HG03064 (cell line): ENCODE data around the gene APBB1IP.
"Not testable (repeated sequence)": the region's sequence is repeated elsewhere in the genome, so short reads cannot be mapped to it uniquely, and the experiment has no call there.

Experiments used
- ATAC-seq: cut with Tn5 transposase; IDR thresholded peaks from one replicate; pipeline ENCODE4 v1.9.1; 2021; ENCODE audit warnings: low read depth; ENCODE audit not compliant: unreplicated experiment

The APBB1IP gene

DNA sequence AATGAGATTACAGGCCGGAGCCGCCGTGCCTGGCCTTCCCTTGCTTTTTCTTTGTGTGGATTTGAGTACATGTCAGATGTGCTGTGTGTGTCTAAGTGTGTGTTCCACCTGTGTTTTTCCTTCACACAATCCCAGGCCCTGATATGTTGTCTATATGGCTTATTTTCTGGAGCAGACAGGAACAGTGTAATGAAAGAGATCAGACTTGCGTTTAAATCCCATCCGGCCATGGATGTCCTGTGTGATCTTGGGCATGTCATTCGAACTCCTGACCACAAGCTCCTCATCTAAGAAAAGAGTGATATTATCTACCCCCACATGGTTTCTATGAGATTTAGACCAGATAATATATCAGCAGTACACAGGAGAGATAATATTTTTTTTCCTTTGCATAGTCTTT lies 37.2 kb downstream of the APBB1IP start:
- no peak for ATAC-seq

DNA sequence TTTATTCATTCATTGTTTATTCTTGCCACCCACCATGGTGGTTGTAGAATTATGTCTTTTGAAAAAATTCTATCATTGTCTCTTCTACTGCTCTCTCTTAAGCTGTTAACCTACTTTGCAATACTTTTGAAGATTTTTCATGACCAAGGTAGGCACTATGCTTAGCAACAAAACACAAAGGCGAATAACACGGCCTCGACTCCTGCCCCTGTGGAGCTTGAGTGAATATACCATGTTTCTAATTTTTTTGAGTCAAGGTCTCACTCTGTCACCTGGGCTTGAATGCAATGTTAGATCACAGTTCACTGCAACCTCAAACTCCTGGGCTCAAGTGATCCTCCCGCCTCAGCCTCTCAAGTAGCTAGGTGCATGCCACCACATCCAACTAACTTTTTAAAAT lies 39.4 kb downstream of the APBB1IP start:
- no peak for ATAC-seq

DNA sequence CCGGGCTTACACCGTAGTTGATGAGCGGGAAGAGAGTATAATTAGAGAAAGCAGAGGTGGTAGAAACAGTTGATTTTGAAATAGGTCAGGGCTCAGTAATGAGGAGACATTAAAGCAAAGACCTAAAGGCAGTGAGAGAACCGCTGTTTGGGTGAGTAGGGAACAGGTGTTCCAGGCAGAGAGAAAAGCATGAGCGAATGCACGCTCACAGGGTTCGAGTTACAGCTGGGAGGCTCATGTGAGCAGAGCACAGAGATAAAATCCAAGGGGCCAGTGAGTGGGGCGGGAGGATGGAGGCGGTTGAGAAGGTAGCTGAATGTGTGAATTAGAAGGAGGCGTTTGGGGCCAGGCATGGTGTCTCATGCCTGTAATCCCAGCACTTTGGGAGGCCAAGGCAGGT lies 39.9 kb downstream of the APBB1IP start:
- no peak for ATAC-seq

DNA sequence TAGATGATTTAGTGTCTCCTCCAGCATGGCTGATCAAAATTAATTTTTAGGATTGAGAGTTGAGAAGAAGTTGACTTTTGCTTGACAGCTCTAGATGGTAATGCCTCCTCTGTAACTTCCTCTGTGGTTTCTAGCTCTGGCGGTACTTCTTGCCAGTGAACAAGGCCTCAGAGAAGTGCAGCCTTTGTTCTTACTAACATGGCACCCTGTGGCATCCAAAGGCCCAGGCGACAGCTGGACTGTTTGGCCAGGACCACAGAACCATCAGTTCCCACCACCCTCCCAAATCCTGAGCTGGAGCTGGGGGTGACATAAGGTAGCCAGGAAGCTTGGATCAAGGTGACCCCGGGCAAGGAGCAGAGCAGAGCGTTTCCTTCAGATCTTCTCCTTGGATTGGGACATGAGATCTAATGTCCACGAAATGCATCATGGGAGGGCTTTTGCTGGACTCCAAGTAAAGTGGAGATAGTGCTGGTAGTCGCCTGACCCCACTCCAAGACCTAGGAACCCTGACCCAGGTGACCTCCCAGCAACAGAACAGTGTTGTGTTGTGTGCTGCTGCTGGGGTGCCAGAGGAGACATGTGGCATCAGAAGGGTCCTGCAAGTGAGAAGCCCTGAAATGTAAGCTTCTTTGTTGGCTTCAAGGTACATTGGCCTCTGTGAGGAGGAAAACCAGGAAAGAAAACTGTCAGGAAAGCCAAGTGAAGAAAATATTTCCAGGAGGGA lies 41.8 kb downstream of the APBB1IP start:
- ATAC-seq = peak; percentile 42

DNA sequence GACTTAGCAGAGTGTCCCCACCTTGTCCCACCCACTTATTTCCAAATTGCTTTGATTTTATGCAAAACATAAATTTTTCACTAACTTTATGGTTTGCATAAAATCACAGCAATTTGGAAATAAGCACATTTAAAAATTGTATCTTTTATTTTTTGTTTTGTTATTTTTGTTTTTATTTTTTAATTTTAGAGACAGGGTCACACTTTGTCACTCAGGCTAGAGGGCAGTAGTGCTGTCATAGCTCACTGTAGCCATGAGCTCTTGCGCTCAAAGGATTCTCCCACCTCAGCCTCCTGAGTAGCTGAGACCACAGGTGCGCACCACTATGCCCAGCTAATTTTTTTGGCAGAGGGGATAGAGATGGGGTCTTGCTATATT lies 43.2 kb downstream of the APBB1IP start:
- ATAC-seq = no peak

DNA sequence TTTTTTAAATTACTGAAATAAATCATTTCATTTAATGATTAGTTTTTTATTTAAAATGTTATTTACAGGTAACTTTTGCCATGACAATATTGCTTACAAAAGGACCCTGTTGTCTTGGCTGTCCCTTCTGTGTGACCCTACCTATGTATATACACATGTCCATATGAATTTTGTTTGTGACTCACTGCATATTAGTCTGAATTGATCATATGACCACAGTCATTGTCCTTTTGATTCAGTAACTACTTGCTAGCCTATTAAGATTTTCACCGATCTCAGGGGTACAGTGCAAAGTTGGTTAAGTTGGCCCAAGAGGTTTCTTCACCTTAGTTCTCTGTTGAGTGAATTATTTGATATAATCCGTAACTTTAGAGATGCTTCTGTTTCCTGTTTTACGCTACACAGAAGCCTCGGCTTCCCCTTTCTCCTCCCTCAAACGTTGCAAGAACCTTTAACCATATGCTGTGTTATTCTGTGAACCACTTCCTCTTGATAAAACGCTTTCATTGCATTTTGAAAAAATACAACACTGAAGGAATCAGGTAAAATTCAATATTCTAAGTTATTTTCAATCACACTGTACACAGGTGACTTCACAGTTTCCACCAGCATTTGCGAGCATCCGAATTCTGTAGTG lies 43.9 kb downstream of the APBB1IP start:
- ATAC-seq = peak; percentile 58

DNA sequence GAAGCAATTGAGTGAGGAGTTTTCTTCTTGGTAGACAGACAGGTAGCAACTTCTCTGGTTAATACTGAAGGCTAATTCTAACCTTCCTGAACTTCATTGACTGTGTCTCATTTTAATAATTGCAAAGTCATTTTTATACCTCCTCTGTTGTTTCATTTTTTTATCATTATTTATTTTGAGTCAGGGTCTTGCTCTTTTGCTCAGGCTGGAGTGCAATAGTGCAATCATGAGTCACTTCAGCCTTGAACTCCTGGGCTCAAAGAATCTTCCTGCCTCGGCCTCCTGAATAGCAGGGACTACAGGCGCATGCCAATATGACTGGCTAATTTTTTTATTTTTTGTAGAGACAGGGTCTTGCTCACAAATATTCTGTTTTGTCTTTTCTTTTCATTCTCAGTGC lies 45.4 kb downstream of the APBB1IP start:
- ATAC-seq = no peak

DNA sequence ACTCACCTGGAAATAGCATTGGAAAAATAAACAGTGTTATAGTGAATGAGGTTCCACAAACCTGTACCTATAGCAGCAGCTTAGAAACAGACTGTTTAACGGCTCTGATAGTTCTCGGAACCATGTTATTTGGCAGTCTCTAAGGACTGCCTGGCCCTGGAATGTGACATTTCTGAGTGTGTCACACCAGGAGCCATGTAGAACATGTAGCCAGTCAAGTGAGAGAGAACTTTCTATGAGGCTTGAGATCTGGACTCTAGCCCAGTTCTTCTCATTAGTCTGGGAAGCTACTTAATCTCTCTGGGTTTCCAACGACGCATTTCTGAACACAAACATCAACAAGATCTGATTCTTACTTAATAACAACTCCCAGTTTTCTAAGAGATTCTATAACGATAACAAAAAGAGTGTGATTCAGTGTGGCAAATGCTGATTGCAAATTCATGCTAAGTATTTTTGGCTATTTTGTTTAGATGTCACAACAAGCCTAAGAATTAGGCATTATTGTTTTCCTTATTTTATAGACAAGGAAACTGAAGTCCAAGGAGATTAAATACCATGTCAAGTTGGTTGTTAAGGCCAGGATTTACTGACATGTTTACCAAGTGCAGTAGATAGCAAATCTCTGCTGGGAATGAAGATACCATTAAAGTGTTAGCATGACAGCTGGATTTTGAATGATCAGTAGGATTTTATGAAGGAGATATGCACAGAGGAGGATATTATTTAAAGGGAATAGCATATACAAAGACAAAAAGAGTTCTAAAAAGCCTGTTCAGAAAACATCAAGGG lies 47.2 kb downstream of the APBB1IP start:
- no peak for ATAC-seq

DNA sequence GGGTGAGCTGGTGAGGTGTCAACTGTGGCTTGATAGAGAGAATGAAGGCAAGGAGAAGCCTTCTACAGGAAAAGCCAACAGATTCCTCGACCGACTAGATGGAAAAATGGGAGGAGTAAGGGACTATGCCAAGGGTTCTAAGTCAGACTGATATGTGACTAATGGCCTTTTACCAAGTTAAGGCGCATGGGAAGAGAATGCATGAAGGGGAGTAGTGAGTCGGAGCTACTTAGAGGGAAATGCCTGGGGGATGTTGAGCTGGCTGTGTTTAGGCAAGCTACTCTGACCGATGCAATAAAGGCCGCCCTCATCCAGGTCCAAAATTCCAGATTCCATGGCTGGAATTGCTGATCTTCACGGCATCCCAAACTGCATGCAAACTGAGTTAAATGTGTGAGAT lies 48.2 kb downstream of the APBB1IP start:
- ATAC-seq = no peak

DNA sequence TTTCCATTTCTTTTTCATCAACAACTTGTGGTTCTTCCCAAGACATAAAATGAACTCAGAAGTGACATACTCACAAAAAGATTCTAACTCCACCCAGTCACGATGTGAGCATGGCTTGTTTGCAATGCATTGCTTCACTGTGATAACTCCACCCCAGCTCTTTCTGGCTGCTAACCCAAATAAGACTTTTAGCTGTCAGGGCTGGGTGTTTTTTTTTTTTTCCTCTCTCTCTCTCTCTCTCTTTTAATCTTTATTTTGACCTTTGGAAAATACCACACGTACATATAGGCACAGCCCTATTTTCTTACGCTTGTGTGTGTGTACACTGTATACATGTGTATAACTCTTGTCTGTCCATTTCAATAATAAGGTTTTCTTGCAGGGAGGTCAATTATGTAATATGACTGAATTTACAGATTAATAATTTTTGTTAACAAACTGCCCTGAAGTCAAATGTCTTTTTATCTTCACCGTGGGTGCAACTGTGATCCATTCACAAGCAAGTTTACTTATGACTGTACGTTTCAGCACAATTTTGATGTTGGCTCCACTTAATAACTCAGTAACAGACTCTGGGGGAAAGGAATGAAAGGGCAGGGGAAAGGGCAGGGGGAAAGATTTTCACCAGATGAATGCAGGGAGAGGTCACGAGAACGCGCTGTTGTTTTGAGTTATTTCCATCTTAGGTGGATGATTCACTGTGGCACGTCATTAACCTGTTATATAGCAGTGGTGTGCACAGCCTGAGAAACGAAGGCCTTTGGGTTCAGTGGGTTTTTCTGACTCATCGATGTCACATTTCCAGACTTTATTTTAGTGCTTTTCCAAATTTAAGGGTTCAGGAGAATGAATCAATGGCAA lies 49.1 kb downstream of the APBB1IP start:
- peak; percentile 79 for ATAC-seq

DNA sequence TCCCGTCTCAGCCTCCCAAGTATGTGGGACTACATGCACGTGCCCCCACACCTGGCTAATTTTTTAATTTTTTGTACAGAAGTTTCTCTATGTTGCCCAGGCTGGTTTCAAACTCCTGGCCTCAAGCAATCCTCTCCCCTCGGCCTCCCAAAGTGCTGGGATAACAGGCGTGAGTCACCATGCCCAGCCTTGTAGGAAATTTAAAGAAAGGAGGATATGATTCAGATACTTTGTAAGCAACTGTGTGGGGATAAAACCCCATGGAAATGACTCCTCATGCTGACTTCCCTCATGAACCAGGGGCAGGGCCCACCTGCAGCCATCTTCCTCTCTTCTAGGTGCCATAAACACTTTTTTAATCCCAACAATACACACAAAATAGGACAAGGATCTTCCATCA lies 50.2 kb downstream of the APBB1IP start:
- ATAC-seq = no peak

DNA sequence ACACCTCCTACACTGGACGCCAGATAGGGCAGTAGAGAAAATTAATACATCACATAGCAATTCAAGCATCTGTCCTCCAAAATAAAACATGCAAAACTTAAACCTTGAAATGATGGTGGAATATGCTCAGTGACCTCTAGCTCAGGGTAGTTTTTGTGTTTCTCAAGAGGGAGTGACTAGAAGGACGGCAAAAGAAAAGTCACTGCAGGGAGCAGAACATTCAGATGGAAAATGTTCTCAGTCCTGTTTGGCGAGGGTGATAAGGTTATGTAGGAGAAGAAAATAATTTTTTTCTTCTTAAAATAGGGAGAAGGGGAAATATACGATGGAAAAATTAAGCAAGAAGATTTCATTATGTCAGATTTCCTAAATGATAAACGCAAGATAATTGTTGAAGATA lies 50.9 kb downstream of the APBB1IP start:
- no peak for ATAC-seq

DNA sequence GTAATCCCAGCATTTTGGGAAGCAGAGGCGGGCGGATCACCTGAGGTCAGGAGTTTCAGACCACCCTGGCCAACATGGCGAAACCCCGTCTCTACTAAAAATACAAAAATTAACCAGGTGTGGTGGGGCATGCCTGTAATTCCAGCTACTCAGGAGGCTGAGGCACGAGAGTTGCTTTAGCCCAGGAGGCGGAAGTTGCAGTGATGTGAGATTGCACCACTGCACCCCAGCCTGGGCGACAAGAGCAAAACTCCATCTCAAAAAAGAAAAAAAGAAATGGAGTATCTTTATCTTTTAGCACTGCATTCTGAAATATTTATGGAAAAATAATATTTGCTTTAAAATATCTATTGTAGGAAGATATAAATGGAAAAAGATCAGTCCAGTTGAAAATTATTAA lies 52.2 kb downstream of the APBB1IP start:
- ATAC-seq = not testable (repeated sequence)

DNA sequence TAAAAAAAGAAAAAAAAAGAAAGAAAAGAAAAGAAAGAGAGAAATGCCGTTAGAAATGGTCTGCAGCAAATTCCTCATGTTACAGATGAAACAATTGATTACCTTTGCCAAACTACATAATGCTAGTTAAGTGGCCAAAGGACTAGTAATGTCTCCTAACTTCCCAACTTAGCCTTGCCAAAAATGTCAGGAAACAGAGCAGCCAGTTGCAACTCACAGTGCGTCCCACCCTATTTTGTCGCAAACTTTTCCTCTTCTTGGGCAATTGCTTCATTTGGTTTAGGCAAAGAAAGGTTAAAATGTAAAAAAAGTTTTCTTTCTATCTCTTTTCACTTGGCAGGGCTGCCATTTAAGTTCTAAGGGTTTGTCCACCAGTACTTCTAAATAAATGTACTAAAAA lies 53.1 kb downstream of the APBB1IP start:
- ATAC-seq = no peak

DNA sequence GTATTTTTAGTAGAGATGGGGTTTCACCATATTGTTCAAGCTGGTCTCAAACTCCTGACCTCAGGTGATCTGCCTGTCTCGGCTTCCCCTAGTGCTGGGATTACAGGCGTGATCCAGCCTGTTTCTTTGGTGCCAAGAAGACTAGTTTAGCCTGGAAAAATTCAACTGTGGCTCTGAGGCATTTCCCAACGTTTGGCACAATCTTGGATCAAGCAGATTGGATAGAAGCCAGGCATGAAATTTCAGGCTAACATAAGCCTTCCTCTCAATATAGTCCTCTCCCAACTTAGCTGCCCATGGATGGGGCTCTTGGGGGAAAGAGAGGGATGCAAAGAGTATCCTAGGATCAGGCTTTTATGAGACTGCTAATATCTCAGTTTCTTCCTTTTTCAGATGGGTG lies 53.8 kb downstream of the APBB1IP start:
- ATAC-seq = no peak

DNA sequence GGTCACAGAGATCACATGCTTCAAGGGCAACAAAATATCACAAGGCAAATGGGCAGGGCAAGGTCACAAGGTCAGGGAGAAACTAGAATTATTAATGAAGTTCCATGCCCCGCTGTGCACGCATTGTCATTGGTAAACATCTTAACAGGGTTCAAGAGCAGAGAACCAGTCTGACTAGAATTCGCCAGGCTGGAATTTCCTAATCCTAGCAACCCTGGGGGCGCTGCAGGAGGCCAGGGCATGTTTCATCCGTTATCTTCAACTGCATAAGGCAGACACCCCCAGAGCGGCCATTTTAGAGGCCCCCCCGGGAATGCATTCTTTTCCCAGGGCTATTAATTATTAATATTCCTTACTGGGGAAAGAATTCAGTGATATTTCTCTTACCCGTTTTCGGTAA lies 54.6 kb downstream of the APBB1IP start:
- not testable (repeated sequence) for ATAC-seq

DNA sequence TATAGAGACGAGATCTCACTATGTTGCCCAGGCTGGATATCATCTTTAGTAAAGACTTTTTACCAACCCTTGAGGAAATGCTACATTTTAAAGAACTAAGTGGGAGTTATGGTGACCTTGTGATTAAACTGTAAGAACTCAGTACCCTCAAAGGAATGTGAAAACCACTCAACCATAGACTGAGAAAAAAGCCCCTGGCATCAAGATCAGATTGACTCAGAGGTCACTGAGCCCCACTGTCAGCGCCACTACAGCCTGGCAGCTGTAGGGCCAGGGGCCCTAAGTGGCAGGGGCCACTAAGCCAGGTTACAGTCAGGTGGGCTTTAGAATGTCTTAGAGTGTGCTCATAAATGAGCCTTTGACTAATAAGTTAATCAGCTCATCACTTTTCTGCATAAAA lies 55.9 kb downstream of the APBB1IP start:
- no peak for ATAC-seq

DNA sequence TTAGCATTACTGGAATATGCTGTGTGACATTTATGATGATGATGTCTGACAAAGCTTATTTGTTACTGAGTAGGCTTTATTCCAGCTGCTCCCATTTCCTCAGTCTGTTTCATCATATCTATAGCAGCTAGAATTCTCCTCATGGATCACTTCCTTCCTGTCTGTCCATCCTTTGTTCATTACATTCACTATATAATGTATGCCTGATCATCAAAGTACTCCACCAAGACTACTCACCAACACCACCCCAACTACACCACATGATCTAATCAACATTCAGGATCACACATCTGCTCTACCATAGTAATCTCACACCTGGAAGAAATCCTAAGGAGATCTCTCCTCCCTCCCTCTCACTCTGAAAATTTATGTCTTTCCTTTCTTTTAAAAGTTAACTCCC lies 61.3 kb downstream of the APBB1IP start:
- no peak for ATAC-seq

DNA sequence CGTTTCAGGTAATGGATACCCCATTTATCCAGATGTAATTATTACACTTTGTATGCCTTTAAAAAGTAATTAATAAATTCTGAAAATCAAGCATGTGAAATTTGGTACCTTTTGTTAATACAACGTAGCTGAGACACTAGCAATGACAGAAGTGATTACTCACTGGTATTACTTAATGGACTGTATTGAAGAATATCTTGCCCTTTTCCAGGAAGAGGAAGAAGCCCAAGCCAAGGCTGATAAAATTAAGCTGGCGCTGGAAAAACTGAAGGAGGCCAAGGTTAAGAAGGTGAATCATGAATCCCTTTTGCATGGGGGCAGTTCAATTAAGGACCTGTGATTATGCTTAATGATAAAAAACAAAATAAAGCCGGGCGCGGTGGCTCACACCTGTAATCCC lies 64.8 kb downstream of the APBB1IP start:
- no peak for ATAC-seq

DNA sequence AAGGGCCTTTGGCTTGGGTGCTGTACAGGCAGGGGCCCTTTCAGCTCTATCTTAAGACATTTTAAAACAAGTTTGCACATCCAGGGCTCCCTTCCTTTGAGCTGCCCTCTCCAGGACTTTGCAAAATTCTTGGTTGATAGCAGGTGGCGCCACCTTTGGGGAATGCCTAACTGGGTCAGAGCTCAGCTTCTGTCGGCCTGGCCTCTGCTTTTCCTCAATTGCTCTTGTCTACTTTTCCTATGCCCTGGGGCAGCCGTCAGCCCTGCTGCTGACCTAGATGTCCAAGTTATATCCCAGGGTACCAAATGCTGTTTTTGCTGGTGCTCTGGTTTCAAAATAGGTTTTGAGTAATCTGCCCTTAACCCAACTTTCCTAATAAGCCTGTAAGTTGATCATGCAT lies 65.8 kb downstream of the APBB1IP start:
- ATAC-seq = no peak

DNA sequence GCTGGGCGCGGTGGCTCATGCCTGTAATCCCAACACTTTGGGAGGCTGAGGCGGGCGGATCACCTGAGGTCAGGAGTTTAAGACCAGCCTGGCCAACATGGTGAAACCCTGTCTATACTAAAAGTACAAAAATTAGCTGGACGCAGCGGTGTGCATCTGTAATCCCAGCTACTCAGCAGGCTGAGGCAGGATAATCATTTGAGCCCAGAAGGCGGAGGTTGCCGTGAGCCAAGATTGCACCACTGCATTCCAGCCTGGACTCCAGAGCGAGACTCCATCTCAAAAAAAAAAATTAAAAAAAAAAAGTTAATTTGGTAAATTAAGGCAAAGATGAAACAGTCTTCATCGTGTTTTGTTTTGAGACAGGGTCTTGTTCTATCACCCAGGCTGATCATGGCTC lies 66.3 kb downstream of the APBB1IP start:
- ATAC-seq = not testable (repeated sequence)
